A549 (cell line): ENCODE results near the gene LYL1. TPM values are rescaled to one million over a fixed set of nuclear protein-coding genes. Genes with fewer than 3 reads are reported as not detected.

ENCODE experiments used
- ATAC-seq, 2 experiments: fragments of 200-7000 bp in 1 of 2; fragments of >200 bp in 1 of 2; cut with Nextera tagmentation in 1 of 2; cut with Tn5 transposase in 1 of 2; 3 replicates each; pipeline versions ENCODE4 v1.8.0 to v1.9.1; 2018 to 2020; ENCODE audit warnings: mild to moderate bottlenecking in 1 of 2, moderate library complexity in 1 of 2
- CTCF ChIA-PET: fragments of 300-600 bp; sonication (Branson Sonifier 250); formaldehyde crosslinking; extraction: SDS; loops from one replicate; lab custom pipeline; 2021; ENCODE audit warnings: antibody characterized with exemption, inconsistent platforms; lab: Yijun Ruan, JAX
- POLR2A ChIA-PET: fragments of 350-600 bp; formaldehyde crosslinking; extraction: SDS; loops from one replicate; lab custom pipeline; 2021; ENCODE audit warnings: antibody characterized with exemption, inconsistent platforms; lab: Yijun Ruan, JAX
- DNase-seq, 2 experiments: peaks; one replicate each; pipeline versions ENCODE4 v3.0.0 to v3.0.0-alpha.2; 2011 to 2016; ENCODE audit warnings: low read depth in 1 of 2, low spot score in 1 of 2
- FAIRE-seq: peaks from 2 replicates; lab custom pipeline; 2011; peaks lifted over from hg19 to GRCh38; lab: Jason Lieb, UNC
- H3K27ac ChIP-seq, 2 experiments: fragments of >200 bp; sonication (Bioruptor Twin); formaldehyde crosslinking; 3 replicates each; pipeline ENCODE4 v1.5.1; 2016 to 2017
- H3K4me1 ChIP-seq: fragments of >200 bp; sonication (Bioruptor Twin); formaldehyde crosslinking; 3 replicates; pipeline ENCODE4 v1.6.1; 2016
- H3K4me2 ChIP-seq: fragments of >200 bp; sonication (Bioruptor Twin); formaldehyde crosslinking; 3 replicates; pipeline ENCODE4 v1.6.1; 2016
- H3K4me3 ChIP-seq: fragments of >200 bp; sonication (Bioruptor Twin); formaldehyde crosslinking; 3 replicates; pipeline ENCODE4 v1.5.1; 2016
- H3K9me3 ChIP-seq: fragments of >200 bp; sonication (Bioruptor Twin); formaldehyde crosslinking; 3 replicates; pipeline ENCODE4 v1.6.1; 2016
- CEBPB ChIP-seq, 2 experiments: fragments of >200 bp in 1 of 2; sonication (Bioruptor Twin) in 1 of 2; formaldehyde crosslinking in 1 of 2; IDR thresholded peaks; 2 replicates each; pipeline ENCODE4 v1.6.1; 2012 to 2016
- CHD2 ChIP-seq: fragments of 150-350 bp; IDR thresholded peaks from 2 replicates; pipeline ENCODE4 v1.6.1; 2014; ENCODE audit warnings: low read length; ENCODE audit not compliant: partially characterized antibody
- FOSL2 ChIP-seq, 2 experiments: fragments of 450-650 bp in 1 of 2; fragments of >200 bp in 1 of 2; sonication (Bioruptor Twin) in 1 of 2; formaldehyde crosslinking; IDR thresholded peaks; 2 replicates each; pipeline versions ENCODE4 v1.5.0 to v1.6.1; 2016 to 2020; ENCODE audit warnings: mild to moderate bottlenecking in 1 of 2, moderate library complexity in 1 of 2
- GATA3 ChIP-seq: IDR thresholded peaks from 2 replicates; pipeline ENCODE4 v1.6.1; 2012; ENCODE audit warnings: borderline replicate concordance
- HDAC2 ChIP-seq: fragments of 200-600 bp; sonication (generic); IDR thresholded peaks from 2 replicates; pipeline ENCODE4 v1.6.1; 2016
- HEYL ChIP-seq: fragments of 250-450 bp; sonication (Bioruptor Pico); IDR thresholded peaks from 2 replicates; pipeline ENCODE4 v1.8.0; 2021; ENCODE audit warnings: mild to moderate bottlenecking, moderate library complexity
- HOXA7 ChIP-seq: fragments of 250-450 bp; sonication (Bioruptor Pico); IDR thresholded peaks from 2 replicates; pipeline ENCODE4 v1.5.0; 2020; ENCODE audit warnings: mild to moderate bottlenecking, moderate library complexity
- HOXB13 ChIP-seq: fragments of 250-450 bp; sonication (Bioruptor Pico); IDR thresholded peaks from 2 replicates; pipeline ENCODE4 v1.5.0; 2020; ENCODE audit warnings: low read depth, mild to moderate bottlenecking, moderate library complexity
- JUN ChIP-seq, 2 experiments: fragments of >200 bp; sonication (Bioruptor Twin); formaldehyde crosslinking; IDR thresholded peaks; 2 replicates in 1 of 2; 3 replicates in 1 of 2; pipeline ENCODE4 v1.6.1; 2016 to 2017
- JUNB ChIP-seq: fragments of >200 bp; sonication (Bioruptor Twin); formaldehyde crosslinking; IDR thresholded peaks from 2 replicates; pipeline ENCODE4 v1.6.1; 2016
- KDM1A ChIP-seq: fragments of 200-600 bp; sonication (generic); IDR thresholded peaks from 2 replicates; pipeline ENCODE4 v1.6.1; 2016; ENCODE audit warnings: low read depth, mild to moderate bottlenecking
- KDM5A ChIP-seq: fragments of 200-600 bp; sonication (generic); IDR thresholded peaks from 2 replicates; pipeline ENCODE4 v1.6.1; 2016; ENCODE audit warnings: antibody characterized with exemption, mild to moderate bottlenecking
- MAFK ChIP-seq: fragments of 450-650 bp; IDR thresholded peaks from 2 replicates; pipeline ENCODE4 v1.6.1; 2014; ENCODE audit not compliant: partially characterized antibody
- POLR2AphosphoS2 ChIP-seq: conservative IDR thresholded peaks from 2 replicates; pipeline ENCODE4 v1.6.1; 2012; ENCODE audit warnings: low read length, improper control_type of control experiment, inconsistent platforms
- RARB ChIP-seq: fragments of 250-450 bp; sonication (Bioruptor Pico); IDR thresholded peaks from 2 replicates; pipeline ENCODE4 v1.8.0; 2021; ENCODE audit warnings: mild to moderate bottlenecking, moderate library complexity
- SREBF2 ChIP-seq: fragments of 450-650 bp; IDR thresholded peaks from 2 replicates; pipeline ENCODE4 v1.6.1; 2014; ENCODE audit warnings: mild to moderate bottlenecking, moderate library complexity
- TP53 ChIP-seq: fragments of 250-450 bp; sonication (Bioruptor Pico); IDR thresholded peaks from 2 replicates; pipeline ENCODE4 v1.5.0; 2021; ENCODE audit warnings: mild to moderate bottlenecking, moderate library complexity
- ZSCAN20 ChIP-seq: fragments of 250-450 bp; sonication (Bioruptor Pico); IDR thresholded peaks from 2 replicates; pipeline ENCODE4 v1.8.0; 2022; ENCODE audit warnings: mild to moderate bottlenecking, moderate library complexity
- WGBS: methylation state at CpG from one replicate; pipeline ENCODE4 v1.1.6; 2017; ENCODE audit errors: missing lambda C conversion rate; 5-methylcytosine and 5-hydroxymethylcytosine counted together
- polyA plus RNA-seq, 4 experiments: library from polyadenylated mRNA; depleted of rRNA in 3 of 4; stranded (reverse); fragments of >200 nt; fragmentation: RNase III in 1 of 4; extraction: RNeasy Plus Mini Kit Qiagen cat#74134 plus additional on column Dnase treatment in 1 of 4; gene quantifications; 2 replicates in 3 of 4; 3 replicates in 1 of 4; pipeline ENCODE4 v1.2.3, GENCODE V29; 2011 to 2017
- TF ChIP-seq, protein P1 (sequence below): fragments of 250-450 bp; sonication (Bioruptor Pico); IDR thresholded peaks from 2 replicates; pipeline ENCODE4 v1.5.0; 2021; ENCODE audit warnings: mild to moderate bottlenecking, moderate library complexity, borderline replicate concordance
- TF ChIP-seq, protein P2 (sequence below): fragments of 450-650 bp; IDR thresholded peaks from 2 replicates; pipeline ENCODE4 v1.6.1; 2014; ENCODE audit warnings: antibody characterized with exemption
- TF ChIP-seq, protein P3 (sequence below): fragments of >200 bp; sonication (Bioruptor Twin); formaldehyde crosslinking; IDR thresholded peaks from 2 replicates; pipeline ENCODE4 v1.6.1; 2016
- TF ChIP-seq, protein P4 (sequence below): fragments of >200 bp; sonication (Bioruptor Twin); formaldehyde crosslinking; IDR thresholded peaks from 3 replicates; pipeline ENCODE4 v1.6.1; 2016
- TF ChIP-seq, protein P5 (sequence below): fragments of 150-350 bp; IDR thresholded peaks from 2 replicates; pipeline ENCODE4 v1.6.1; 2014; ENCODE audit warnings: low read depth, mild to moderate bottlenecking, low read length
- TF ChIP-seq, protein P6 (sequence below): IDR thresholded peaks from 2 replicates; pipeline ENCODE4 v1.6.1; 2012
- TF ChIP-seq, protein P7 (sequence below): IDR thresholded peaks from 2 replicates; pipeline ENCODE4 v1.6.1; 2012; ENCODE audit warnings: low read depth, borderline replicate concordance

LYL1 gene
- polyA plus RNA-seq, 2 of the 4 experiments (the other 2 are of a cell fraction), result 0.26 to 0.39 TPM

DNA sequence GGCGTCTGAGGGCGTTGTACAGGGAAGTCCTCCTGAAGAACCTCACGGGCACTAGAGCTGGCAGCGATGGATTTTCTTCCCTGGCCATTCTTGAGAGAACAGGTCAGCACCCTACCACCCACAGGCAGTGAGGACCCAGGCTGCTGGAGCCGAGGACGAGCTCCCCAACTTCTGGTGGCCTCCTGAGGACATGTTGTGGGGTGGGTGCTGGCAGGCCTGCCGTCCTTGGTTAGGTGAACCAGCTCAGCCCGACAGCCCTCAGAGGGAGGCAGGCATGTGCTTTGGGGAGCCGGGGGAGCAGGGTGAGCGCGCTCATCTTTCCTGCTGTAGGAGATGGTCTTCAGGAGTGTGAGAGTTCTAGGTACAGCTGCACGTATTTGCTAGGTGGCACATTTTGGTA, 15.4 kb downstream of the LYL1 start:
- H3K4me3 ChIP-seq, result no peak overlapping the region
- FAIRE-seq, result no peak

DNA sequence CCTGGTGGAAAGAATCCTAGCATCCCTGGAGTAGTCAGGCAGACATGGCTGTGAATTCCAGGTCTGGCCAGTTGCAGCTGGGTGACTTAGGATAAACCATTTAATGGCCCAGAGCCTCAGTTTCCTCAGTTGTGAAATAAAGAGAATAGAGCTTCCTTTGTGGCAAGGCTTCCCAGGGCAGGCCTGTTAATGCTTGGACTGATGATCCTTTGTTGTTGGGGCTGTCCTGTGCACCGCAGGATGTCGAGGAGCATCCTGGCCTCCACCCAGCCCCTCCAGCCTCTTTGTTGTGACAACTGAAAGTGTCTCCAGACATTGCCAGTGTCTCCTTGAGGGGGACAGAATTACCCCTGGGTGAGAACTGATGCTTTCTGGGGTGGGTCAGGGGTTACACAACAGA, 16.3 kb downstream of the LYL1 start:
- FAIRE-seq, result no peak
- Histone ChIP-seq H3K4me3 (no peak overlapping the region), H3K4me2 (no peak overlapping the region), H3K4me1 (peaks cover 7% of the 10 kb centered on the region), H3K27ac (no peak overlapping the region), H3K9me3 (no peaks in the 10 kb centered on the region)
- TF ChIP-seq MAFK (no peak), HDAC2 (no peak), KDM1A (no peak), ZSCAN20 (CRISPR knock-in tag) (no peak), POLR2AphosphoS2 (no peak)
- TF ChIP-seq, protein P1, sequence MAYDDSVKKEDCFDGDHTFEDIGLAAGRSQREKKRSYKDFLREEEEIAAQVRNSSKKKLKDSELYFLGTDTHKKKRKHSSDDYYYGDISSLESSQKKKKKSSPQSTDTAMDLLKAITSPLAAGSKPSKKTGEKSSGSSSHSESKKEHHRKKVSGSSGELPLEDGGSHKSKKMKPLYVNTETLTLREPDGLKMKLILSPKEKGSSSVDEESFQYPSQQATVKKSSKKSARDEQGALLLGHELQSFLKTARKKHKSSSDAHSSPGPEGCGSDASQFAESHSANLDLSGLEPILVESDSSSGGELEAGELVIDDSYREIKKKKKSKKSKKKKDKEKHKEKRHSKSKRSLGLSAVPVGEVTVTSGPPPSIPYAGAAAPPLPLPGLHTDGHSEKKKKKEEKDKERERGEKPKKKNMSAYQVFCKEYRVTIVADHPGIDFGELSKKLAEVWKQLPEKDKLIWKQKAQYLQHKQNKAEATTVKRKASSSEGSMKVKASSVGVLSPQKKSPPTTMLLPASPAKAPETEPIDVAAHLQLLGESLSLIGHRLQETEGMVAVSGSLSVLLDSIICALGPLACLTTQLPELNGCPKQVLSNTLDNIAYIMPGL (CRISPR knock-in tag), result no peak
- TF ChIP-seq, protein P2, sequence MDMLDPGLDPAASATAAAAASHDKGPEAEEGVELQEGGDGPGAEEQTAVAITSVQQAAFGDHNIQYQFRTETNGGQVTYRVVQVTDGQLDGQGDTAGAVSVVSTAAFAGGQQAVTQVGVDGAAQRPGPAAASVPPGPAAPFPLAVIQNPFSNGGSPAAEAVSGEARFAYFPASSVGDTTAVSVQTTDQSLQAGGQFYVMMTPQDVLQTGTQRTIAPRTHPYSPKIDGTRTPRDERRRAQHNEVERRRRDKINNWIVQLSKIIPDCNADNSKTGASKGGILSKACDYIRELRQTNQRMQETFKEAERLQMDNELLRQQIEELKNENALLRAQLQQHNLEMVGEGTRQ, result no peak
- ATAC-seq, result no peak
- DNase-seq, result no peak
- ChIA-PET POLR2A (no interaction called here), CTCF (interaction anchor here (0.5 to 5.1 kb wide), 7 partner anchors 8 to 121 kb away, joined by 3 to 55 read pairs (median 14); no protein-coding TSS in a partner anchor)
- WGBS, result 93% methylated on average over 2 of the region's 2 CpGs

More for the DNA sequence above, 15.4 kb downstream of the LYL1 start:
- peaks cover 17% of the 10 kb centered on the region for H3K4me1 ChIP-seq
- no peaks in the 10 kb centered on the region for H3K9me3 ChIP-seq
- no peak for DNase-seq
- ChIA-PET CTCF (interaction anchor here (1.9 to 4.3 kb wide), 3 partner anchors 26 to 122 kb away, joined by 14 to 20 read pairs (median 14); no protein-coding TSS in a partner anchor), POLR2A (no interaction called here)
- no peak overlapping the region for H3K4me2 ChIP-seq
- ATAC-seq, result no peak
- no peak for TF ChIP-seq HOXA7
- no peak for TF ChIP-seq KDM1A
- no peak for TF ChIP-seq HDAC2
- TF ChIP-seq, protein P3, sequence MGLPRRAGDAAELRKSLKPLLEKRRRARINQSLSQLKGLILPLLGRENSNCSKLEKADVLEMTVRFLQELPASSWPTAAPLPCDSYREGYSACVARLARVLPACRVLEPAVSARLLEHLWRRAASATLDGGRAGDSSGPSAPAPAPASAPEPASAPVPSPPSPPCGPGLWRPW, result no peak
- TF ChIP-seq SREBF2, result no peak
- TF ChIP-seq TP53 (CRISPR knock-in tag), result no peak
- 94% methylated on average over 8 of the region's 12 CpGs for WGBS
- no peak overlapping the region for H3K27ac ChIP-seq

DNA sequence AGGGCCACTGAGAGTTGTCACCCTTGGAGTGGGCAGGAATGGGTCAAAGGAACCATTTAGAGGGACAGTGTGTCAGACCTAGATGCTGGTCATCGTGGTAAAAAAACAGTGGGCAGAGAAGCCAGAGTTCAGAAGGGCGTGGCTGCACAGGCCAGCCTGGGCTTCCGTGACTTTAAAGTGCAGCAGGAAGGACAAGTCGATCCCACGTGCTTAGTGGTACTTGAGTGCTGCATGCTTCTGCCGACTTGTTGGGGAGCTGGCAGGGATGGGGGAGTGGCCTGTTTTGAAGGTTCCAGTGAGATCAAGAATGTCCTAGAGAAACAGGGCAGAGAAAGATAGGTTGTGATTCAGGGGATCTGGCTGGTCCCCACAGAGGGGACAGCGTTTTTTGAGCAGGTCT, 17.0 kb downstream of the LYL1 start:
- FAIRE-seq (no peak), ATAC-seq (no peak), DNase-seq (no peak)
- CTCF ChIA-PET, result interaction anchor here (0.8 to 5.1 kb wide), 6 partner anchors 9 to 120 kb away, joined by 3 to 55 read pairs (median 17); no protein-coding TSS in a partner anchor
- 31% methylated on average over 7 of the region's 7 CpGs for WGBS
- no peak overlapping the region for H3K4me2 ChIP-seq
- POLR2A ChIA-PET, result no interaction called here
- no peak overlapping the region for H3K4me3 ChIP-seq
- H3K27ac ChIP-seq, result no peak overlapping the region
- H3K4me1 ChIP-seq, result peaks cover under 1% of the 10 kb centered on the region; the same call in 2 of the 3 replicates
- H3K9me3 ChIP-seq, result no peaks in the 10 kb centered on the region
- TF ChIP-seq, protein P4, sequence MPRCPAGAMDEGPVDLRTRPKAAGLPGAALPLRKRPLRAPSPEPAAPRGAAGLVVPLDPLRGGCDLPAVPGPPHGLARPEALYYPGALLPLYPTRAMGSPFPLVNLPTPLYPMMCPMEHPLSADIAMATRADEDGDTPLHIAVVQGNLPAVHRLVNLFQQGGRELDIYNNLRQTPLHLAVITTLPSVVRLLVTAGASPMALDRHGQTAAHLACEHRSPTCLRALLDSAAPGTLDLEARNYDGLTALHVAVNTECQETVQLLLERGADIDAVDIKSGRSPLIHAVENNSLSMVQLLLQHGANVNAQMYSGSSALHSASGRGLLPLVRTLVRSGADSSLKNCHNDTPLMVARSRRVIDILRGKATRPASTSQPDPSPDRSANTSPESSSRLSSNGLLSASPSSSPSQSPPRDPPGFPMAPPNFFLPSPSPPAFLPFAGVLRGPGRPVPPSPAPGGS, result no peak
- TF ChIP-seq RARB (CRISPR knock-in tag), result no peak
- TF ChIP-seq CEBPB (IDR thresholded peaks at IDR 0.05), result no peak
- TF ChIP-seq, protein P1 (CRISPR knock-in tag), result no peak
- no peak for TF ChIP-seq FOSL2 (IDR thresholded peaks at IDR 0.05)
- TF ChIP-seq FOSL2 (CRISPR knock-in tag; IDR thresholded peaks at IDR 0.05), result no peak
- no peak for TF ChIP-seq CHD2
- no peak for TF ChIP-seq HEYL (CRISPR knock-in tag)
- TF ChIP-seq, protein P5, sequence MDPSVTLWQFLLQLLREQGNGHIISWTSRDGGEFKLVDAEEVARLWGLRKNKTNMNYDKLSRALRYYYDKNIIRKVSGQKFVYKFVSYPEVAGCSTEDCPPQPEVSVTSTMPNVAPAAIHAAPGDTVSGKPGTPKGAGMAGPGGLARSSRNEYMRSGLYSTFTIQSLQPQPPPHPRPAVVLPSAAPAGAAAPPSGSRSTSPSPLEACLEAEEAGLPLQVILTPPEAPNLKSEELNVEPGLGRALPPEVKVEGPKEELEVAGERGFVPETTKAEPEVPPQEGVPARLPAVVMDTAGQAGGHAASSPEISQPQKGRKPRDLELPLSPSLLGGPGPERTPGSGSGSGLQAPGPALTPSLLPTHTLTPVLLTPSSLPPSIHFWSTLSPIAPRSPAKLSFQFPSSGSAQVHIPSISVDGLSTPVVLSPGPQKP, result no peak
- no peak for TF ChIP-seq KDM5A
- no peak for TF ChIP-seq HOXB13 (CRISPR knock-in tag)
- no peak for TF ChIP-seq JUNB
- TF ChIP-seq JUN (IDR thresholded peaks at IDR 0.05), result no peak
- no peak for TF ChIP-seq GATA3
- TF ChIP-seq, protein P6, sequence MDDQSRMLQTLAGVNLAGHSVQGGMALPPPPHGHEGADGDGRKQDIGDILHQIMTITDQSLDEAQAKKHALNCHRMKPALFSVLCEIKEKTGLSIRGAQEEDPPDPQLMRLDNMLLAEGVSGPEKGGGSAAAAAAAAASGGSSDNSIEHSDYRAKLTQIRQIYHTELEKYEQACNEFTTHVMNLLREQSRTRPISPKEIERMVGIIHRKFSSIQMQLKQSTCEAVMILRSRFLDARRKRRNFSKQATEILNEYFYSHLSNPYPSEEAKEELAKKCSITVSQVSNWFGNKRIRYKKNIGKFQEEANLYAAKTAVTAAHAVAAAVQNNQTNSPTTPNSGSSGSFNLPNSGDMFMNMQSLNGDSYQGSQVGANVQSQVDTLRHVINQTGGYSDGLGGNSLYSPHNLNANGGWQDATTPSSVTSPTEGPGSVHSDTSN, result no peak
- TF ChIP-seq, protein P7, sequence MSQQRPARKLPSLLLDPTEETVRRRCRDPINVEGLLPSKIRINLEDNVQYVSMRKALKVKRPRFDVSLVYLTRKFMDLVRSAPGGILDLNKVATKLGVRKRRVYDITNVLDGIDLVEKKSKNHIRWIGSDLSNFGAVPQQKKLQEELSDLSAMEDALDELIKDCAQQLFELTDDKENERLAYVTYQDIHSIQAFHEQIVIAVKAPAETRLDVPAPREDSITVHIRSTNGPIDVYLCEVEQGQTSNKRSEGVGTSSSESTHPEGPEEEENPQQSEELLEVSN, result no peak
- no peak for TF ChIP-seq SREBF2
